ENCODE measurements around the gene TSPAN6.

The TSPAN6 gene

DNA sequence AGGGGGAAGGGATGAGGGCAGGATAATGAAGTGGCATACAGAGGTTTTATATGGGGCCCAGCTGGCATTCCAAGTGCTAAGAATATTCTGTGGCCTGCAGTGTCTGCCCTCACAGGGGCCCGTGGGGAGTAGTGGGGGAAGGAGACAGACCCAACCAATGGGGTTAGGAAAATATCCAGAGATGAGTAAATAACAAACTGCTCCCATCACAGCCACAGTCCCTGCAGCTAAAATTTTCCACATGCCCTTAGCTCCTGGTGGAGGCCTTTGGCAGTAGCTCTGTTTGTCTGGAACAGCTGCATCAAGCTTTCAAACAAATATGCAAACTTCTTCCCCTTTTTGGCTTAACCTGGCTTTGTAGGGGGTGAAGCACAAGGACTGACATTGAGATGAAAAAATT, 10.5 kb upstream of the TSPAN6 start:
- DNase-seq, result no peak

DNA sequence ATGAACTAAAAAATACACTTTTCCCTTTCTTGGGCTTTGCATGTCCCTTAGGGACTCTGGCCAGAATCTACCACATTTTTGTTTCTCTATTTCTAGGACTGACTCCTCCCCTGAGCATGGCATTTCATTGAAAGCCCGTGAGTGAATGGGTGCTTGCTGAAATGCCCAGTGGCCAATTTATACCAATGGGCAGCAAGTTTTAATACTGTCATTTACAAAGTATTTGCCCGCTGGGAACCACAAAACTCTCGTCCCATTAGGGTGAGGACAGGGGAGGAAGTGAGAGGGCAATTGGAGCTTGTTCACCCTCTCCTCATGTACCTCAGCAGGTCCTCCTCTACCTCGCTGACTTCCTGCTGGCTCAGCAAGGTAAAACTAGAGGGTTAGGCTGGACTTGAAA, 8.5 kb upstream of the TSPAN6 start:
- DNase-seq, result no peak

DNA sequence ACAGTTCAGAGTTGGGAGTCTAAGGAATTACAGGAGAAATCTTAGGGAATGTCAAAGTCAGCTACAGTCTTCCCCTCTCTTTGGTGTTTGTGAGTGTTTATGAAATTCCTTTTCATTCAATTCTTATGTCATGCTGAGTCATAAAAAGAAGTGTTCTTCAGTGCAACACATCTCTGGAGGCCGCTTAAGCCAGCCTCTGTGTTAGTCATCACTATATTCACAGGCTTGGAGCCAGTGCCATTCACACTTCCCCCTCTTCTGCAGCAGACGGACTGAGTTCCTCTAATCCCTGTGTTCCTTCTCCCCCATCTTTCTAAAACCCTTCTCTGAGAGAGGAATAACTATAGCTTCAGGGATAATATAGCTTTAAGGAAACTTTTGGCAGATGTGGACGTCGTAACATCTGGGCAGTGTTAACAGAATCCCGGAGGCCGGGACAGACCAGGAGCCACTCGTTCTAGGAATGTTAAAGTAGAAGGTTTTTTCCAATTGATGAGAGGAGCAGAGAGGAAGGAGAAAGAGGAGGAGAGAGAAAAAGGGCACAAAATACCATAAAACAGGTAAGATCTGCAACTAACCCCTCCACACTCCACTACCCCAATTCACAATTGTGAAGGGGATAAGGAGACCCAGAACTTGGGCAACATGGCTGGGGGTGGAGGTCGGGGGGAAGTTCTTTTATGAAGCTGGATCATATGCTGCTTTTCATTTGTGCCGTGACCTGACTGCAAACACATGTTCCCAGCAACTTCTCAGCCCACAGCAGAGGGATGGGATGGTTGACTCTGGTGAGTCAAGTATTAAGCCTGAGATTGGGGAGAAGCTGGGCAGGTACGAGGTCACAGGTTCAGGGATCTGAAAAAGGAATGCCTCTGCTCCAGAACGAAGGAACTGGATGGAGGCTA, 7.6 kb upstream of the TSPAN6 start, which contains the start of gene SRPX2:
Gene SRPX2, plus strand, starts transcription at position 244 of the 905 bp plus-strand sequence. CDS start 2,124 bp downstream, outside the sequence.
- DNase-seq, result no peak

DNA sequence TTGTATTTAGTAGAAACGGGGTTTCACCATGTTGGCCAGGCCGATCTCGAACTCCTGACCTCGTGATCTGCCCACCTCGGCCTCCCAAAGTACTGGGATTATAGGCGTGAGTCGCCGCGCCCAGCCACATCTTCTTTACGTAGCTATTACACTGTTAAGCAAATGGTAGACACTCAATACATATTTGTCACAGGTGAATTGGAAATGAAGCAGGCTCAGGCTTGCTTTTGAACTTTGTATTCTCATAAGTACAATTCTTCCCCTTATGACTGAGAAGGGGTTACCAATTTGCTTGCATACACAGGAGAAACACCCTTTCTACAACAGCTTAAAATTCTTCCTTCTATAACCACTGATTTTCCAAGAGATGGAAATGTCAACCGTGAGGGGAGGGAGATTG, 6.6 kb upstream of the TSPAN6 start:
- DNase-seq, result no peak

DNA sequence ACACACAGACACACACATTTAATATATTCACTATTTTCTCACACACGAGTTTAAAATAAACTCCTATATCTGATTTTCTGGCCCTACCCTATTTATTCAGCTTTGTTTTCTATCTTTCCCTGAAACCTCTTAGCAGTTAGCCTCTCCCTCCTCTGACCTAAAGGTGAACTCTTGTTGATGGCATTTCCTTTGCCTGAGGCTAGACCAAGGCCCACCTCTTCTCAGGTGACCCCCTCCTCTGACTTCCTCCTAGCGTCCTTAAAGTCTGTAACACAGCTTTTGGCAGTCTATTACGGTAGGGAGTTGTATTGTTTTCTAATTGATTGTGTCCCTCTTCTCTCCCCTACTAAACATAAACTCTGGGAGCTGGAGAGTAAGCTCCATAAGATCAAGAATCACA, 5.7 kb upstream of the TSPAN6 start:
- DNase-seq, result no peak

DNA sequence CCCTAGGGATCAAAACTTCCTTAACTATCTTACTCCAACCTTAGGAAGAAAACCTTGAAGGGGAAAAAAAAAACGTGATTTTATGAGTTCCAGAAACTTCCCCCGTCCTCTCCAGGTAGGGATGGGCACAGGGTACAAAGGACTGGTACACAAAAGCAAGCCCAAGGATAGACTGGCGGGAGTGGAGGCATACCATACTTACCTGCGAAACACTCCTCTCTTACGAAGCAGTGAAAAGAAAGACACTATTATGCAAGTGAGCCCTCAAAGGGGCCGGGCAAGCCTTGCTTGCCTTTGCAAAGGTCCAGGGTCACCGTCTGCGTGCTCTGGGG, 651 bp downstream of the TSPAN6 start:
- DNase-seq, result no peak

DNA sequence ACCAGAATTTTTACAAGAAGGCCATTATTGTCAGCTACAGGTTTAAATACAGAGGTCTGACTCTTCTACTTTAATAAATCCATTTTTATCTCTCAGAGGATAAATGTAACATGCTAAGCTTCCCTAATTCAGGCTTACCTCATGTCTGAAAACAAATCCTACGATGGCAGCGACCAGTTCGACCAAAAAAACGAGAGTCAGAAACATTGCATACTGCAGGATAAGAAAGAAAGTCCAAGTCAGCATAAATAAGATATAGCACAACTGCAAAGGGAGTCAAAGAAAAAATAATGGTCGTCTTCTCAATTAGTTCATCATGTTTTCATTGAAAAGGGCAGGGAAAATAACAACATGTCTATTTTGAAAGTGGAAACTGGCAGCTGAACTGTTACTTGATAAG, 1.6 kb downstream of the TSPAN6 start:
- no peak for DNase-seq

DNA sequence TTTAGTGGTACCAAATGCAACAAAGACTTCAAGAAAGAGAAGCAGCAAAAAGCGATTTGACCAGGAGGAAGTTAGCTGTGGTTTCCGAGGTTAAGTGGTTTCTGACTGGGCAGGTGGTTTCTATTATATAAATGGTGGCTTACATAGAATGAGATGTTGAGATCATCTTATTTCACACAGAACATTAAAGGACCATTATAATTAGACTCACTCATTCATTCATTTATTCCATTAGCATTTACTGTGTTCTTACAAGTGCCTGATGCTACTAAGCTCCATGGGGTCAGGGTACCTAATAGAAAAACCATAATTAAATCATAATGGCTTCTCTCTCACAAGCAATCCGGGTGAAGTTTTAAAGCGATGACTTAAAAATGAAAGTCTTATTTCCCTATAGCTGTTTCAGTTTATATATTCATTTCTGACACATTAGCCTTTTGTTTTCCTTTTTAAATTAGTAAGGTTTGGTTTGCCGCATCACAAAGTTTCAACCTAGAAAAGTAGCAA, 10.6 kb downstream of the TSPAN6 start:
- no peak for DNase-seq

DNA sequence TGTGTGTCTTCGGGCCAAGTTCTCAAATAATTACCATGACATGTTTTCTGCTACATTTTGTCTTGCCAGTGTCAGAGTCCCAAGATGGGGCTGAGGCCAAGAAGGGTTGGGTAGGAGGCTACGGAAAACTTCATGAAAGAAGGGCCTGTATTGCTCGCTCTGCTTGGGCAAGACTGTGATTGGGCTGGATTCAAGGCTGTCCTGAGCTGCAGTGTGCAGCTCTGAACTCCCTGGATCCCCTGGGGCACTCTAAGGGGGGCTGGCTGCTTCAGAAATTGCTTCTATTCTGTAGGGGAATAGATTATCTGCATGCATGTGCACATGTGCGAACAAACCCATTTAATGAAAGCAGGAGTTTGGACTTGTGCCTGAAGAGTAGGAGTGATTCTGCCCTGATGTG, 13.6 kb downstream of the TSPAN6 start:
- DNase-seq, result no peak

DNA sequence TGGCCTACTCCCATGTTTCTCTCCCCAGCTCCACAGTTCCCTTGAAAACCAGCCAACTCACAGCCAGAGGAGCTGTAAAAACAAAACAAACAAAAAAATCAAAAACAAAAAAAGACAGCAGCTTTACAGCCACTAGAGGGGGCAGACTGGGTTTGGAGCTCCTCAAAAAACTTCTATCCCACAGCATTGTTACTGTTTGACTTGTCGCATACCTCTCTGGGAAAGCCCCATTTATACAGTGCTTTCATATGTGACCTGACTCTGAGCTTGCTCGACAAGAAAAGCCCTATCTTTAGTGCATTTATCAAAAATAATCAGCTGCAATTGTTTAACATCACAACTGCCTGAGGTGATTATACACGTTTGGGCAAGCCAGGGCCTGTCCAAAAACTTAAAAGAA, 21.6 kb downstream of the TSPAN6 start:
- DNase-seq, result peak; percentile 8

DNA sequence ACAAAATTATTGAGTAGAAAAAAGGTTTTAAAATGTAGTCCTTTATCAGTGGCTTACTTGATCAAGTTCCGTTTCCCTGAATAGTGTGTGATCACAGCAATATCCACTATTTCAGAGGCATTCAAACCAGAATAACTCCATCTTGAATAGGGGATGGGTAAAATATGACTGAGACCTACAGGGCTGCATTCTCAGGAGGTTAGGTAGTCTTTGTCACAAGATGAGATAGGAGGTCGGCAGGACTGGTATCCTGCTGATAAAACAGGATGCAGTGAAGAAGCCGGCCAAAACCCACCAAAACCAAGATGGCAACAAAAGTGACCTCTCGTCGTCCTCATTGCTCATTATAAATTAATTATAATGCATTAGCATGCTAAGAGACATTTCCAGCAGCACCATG, 24.7 kb downstream of the TSPAN6 start:
- no peak for DNase-seq

DNA sequence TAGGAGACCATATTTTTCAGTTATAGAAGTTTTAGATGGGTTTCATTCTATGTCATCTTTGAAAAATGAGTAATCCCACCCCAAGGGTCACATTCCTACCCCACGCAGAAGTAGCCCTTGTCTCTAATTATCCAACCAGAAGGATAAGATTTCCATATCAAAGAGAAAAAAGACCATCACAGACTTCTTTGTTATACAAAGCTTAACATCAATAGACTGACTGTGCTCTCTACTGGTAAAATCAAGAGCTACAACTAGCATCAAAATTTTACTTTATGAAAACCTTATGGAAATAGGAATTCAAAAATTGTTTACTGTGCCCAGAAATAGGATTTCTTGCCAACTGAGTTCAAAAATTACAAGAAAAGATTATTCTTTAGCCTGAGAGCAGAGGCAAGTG, 27.0 kb downstream of the TSPAN6 start:
- DNase-seq, result no peak

DNA sequence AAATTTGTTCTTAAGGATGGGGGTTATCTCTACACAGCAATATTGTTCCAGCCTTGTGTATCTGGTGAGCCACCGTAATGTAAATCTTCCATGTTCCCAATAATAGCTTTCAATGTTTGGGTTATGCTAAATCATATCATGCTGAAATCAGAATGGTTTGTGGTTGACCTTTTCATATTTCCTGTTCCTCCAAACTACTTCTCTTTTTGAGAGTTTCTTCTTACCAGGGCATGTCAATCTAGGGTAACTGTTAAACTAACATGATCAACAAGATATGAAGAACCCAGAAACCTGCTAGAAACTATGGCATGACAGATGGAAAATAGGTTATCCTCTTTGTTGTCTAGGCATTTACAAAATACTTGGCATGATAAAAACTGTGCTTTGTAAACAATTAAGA, 29.9 kb downstream of the TSPAN6 start:
- DNase-seq, result no peak

DNA sequence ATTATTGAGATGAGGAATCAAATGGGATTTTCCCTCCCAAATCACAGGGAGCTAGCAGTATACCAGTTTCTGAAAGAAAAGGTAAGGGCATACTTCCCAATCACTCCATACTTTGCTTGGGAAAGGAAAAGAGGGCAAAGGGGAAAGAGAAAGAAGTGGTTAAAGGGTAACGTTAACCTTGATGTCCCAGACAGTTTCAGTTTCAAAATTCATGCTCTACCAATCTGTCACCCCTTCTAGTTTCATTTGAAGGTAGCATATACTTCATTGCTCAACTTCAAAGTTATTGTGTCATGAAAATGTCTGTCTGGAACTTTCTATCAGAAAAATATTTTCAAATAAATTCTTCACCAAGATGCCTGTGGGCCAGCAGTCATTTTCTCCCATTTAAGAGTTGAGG, 35.8 kb downstream of the TSPAN6 start:
- no peak for DNase-seq

DNA sequence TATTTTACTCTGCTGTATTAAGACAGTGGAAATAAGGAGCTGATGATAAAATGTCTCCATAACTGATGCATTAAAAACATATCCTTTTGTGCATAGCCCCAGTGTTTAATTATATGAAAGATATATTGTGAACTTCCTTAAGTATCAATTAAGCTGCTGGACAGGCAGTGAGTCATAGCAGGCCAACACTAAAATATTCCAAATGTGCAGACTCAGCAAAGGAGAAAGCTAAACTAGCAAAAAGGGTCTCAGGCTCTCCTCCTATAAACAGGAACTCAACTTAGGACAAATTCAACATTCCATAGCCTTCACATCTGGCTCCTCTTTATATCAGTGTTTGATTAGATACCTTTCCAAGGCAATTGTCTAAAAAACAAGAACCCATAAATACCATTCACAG, 36.3 kb downstream of the TSPAN6 start:
- DNase-seq, result no peak

DNA sequence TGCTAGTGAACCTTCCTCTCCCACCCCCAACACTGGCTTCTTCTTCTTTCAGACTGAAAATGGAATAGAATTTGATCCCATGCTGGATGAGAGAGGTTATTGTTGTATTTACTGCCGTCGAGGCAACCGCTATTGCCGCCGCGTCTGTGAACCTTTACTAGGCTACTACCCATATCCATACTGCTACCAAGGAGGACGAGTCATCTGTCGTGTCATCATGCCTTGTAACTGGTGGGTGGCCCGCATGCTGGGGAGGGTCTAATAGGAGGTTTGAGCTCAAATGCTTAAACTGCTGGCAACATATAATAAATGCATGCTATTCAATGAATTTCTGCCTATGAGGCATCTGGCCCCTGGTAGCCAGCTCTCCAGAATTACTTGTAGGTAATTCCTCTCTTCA, 37.1 kb downstream of the TSPAN6 start:
- no peak for DNase-seq

DNA sequence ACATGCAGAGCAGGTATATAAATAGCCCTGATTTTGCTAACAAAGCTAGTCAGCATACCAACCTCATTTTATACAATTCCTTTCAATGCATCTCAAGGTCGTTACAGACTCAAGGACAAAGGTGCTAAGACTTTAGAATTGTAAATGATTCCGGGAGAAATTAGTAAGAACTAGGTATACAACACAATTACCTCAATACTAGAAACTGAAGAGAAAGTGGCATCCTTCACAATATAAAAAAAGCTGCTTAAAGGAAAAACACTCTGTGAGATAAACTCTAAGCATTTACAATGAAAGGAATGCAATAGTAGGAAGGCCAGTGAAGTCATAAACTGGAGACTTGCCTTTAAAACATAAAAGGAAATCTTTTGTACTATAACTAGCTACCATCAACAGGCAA, 40.0 kb downstream of the TSPAN6 start:
- no peak for DNase-seq

DNA sequence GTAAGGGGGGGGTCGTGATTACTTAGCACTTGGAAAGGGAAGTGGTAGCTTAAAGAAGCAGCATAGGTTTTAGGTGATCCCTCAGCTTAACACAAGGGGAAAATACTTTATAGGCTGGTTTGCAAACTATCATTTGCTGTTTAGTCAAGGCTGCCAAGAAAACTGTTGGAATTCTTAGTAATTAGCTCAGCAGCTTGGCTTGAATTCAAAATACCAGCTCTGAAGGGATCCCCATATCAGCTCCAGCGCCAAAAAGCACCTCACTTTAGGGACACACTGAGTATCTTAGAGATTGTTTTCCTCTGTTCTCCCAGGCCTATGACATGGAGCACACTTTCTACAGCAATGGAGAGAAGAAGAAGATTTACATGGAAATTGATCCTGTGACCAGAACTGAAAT, 43.0 kb downstream of the TSPAN6 start:
- no peak for DNase-seq

DNA sequence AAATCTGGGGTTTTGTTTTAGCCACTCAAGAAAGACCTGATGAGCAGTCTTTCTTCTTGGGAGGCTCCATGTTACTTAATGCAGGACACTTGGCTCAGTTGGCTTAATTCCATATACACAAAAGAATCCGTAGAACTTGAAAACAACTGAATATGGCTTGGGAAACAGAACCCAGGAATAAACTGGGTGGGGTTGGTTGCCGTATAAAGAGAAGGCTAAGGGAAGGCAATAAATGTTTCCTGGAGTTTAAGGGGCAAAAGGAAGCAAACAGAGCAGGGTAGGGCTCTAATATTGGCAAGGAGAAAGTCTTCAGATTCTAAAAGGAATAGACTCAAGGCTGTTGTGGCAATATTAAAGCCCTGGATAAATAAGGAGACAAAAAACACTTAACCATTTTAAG, 43.5 kb downstream of the TSPAN6 start:
- DNase-seq, result no peak

DNA sequence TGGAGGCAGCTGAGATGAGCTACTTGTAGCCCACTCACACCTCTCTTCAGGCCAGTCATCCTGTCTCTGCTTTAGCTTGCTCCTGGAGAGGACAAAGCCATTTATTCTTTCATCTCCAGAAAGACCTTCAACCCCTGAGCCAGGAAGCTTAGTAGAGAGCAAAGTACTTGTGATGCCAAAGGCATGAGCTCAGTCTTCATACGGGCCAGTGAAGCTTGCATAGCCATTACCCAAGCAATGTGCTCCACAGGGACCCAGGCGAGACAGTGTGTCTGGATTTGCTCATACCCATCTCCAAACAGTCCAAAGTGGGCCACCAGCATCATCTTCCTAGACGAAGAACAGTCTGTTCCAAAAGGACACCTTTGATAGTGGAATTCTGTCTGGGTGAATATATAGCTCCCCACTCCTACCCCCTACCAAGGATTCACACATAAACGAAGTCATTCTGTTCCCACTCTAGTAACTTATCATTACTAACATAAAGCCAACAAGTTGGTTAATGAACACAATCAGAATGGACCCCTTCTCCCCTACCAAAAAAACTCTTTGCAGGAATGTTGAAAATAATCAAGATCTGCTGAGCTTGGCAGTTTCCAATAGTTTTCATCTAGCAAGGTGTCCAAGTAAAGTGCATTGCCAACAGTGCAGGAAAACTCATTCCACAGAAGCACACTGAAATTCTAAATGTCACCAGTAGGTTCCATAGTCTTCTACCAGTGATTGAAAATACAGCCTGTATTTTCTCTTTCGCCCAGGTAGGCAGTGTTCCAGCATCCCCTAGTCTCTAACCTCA, 45.2 kb downstream of the TSPAN6 start:
- DNase-seq, result no peak

DNA sequence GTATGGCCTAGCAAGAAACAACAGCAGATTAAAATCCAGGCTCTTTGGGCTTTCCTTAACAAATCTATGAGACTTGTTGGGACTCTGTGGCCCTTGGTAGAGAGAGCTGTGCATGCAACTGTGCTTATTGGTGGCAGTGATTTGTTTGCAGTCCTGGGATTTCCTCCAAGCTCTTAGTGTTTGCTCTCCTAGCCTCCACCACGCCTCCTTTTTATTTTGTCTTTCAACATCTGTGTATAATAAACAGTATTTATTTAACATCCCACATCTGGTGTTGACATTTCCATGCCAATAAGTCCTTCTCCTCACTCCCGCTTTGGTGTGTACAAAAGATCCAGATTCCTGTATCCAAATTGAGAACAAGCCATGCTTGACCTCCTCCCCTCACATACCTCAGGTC, 48.7 kb downstream of the TSPAN6 start:
- no peak for DNase-seq

DNA sequence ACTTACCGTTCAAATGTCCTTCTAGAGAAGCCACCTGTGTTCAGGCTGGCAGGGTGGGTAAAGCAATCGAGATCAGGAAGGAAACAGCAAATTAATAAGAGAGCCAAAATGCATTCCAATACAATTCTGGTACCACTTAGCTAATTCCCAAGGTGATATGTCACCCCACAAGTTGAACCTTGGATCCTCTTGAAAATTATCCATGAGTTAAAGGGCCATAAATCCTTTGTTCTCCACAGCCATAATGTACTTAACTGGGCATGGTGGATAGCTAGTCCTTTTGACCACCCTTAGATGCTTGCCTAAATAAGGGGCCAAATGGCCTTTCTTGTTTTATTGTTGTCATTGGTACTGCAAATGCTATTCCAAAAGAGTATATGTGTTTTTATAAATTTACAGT, 49.9 kb downstream of the TSPAN6 start:
- no peak for DNase-seq

DNA sequence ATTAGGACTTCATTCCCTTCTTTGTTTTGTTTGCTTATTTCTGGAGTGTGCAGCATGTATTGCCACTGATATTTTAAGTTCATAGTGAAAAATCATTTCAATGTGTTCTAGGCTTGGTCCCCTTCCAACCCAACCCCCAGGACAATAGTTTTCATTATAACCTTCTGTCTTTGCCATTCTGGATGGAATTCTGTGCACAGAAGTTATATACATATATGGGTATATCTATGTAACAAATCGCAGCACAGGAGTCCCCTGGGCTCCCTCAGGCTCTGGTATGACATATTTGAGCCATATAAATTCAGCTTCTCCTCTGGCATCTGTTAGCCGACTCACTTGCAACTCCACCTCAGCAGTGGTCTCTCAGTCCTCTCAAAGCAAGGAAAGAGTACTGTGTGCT, 52.0 kb downstream of the TSPAN6 start, which contains the start of gene TNMD:
Gene TNMD, plus strand, starts transcription at position 326 of the 400 bp plus-strand sequence. CDS start 83 bp downstream, outside the sequence.
- no peak for DNase-seq

Measured in CD4-positive, alpha-beta T cell treated with Interleukin-21 for 1 hour (primary cell).